GM10248 (cell line): Measurements from ENCODE around the gene FAM240A.

Source experiments
- CTCF ChIA-PET: fragments of 300-600 bp; sonication (Branson Sonifier 250); formaldehyde crosslinking; extraction: SDS; loops from one replicate; lab custom pipeline; 2021; ENCODE audit warnings: antibody characterized with exemption; lab: Yijun Ruan, JAX
- POLR2A ChIA-PET: fragments of 350-650 bp; sonication (Branson Sonifier 250); formaldehyde crosslinking; extraction: SDS; loops from one replicate; lab custom pipeline; 2020; ENCODE audit warnings: antibody characterized with exemption; lab: Yijun Ruan, JAX
- DNase-seq: peaks from one replicate; pipeline ENCODE4 v3.0.0; 2012; ENCODE audit errors: extremely low spot score
- TF ChIP-seq, protein P1 (sequence below): IDR thresholded peaks from 2 replicates; pipeline ENCODE4 v1.5.1; 2012; ENCODE audit warnings: mild to moderate bottlenecking, low read depth; ENCODE audit errors: extremely low read depth, missing control alignments, control extremely low read depth

FAM240A gene

DNA sequence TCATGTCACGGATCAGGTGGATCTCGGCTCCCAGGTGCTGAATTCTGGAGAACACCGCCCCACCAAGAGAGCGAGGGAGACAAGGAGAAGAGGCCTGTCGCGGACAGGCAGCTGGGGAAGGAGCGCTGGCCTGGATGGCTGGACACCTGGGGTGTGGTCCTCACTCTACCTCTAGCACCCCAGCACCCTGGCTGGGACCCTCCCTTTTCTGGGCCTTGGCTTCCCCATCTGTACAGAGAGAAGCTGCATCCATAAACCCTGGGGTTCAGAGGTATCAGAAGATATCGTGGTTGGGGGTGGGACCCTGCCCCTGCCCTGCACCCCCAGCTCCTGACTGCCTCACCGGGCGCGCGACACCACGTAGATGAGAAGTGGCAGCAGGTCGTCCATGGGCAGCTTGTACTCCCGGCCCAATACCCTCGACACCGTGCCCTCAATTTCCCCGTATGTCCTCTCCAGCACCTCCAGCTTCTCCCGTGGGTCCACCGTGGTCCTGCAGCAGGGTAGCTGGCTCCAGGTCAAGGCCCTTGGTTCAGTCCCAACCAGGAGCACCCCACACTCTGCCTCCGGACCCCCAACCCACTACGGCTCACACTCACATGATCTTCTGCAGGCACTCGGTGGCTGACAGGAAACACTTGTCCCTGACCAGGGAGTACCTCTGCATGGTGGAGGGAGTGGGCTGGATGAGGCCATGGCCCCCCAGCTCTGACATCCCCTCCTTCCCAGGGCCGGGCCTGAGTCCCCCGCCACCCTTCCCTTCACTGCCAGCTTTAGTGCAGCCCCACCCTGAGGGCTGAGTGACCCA is 59.4 kb downstream of the FAM240A start:
- no peak for DNase-seq
- ChIA-PET CTCF (interaction anchor here (0.9 to 1.3 kb wide), 2 partner anchors 25 to 47 kb away, joined by 3 read pairs; no protein-coding TSS in a partner anchor), POLR2A (no interaction called here)
- TF ChIP-seq, protein P1, sequence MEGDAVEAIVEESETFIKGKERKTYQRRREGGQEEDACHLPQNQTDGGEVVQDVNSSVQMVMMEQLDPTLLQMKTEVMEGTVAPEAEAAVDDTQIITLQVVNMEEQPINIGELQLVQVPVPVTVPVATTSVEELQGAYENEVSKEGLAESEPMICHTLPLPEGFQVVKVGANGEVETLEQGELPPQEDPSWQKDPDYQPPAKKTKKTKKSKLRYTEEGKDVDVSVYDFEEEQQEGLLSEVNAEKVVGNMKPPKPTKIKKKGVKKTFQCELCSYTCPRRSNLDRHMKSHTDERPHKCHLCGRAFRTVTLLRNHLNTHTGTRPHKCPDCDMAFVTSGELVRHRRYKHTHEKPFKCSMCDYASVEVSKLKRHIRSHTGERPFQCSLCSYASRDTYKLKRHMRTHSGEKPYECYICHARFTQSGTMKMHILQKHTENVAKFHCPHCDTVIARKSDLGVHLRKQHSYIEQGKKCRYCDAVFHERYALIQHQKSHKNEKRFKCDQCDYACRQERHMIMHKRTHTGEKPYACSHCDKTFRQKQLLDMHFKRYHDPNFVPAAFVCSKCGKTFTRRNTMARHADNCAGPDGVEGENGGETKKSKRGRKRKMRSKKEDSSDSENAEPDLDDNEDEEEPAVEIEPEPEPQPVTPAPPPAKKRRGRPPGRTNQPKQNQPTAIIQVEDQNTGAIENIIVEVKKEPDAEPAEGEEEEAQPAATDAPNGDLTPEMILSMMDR = no peak

DNA sequence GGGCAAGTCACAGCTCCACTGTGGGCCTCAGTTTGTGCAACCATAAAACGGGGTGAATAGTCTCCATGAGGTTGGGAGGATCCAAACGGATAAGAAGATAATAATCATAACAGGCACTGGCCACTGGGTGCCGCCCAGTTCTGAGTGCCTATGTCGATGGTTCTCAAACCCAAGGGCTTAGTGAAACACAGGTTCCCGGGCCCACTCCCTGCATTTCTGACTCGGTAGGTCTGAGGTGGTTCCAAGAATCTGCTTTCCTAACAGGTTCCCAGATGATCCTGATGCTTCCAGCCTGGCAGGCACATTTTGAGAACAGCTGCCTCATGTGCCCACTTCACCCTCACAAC is 60.0 kb downstream of the FAM240A start:
- ChIA-PET CTCF (interaction anchor here (1.3 kb wide), 1 partner anchor 47 kb away, joined by 3 read pairs; no protein-coding TSS in a partner anchor), POLR2A (no interaction called here)
- TF ChIP-seq, protein P1 = no peak
- no peak for DNase-seq

DNA sequence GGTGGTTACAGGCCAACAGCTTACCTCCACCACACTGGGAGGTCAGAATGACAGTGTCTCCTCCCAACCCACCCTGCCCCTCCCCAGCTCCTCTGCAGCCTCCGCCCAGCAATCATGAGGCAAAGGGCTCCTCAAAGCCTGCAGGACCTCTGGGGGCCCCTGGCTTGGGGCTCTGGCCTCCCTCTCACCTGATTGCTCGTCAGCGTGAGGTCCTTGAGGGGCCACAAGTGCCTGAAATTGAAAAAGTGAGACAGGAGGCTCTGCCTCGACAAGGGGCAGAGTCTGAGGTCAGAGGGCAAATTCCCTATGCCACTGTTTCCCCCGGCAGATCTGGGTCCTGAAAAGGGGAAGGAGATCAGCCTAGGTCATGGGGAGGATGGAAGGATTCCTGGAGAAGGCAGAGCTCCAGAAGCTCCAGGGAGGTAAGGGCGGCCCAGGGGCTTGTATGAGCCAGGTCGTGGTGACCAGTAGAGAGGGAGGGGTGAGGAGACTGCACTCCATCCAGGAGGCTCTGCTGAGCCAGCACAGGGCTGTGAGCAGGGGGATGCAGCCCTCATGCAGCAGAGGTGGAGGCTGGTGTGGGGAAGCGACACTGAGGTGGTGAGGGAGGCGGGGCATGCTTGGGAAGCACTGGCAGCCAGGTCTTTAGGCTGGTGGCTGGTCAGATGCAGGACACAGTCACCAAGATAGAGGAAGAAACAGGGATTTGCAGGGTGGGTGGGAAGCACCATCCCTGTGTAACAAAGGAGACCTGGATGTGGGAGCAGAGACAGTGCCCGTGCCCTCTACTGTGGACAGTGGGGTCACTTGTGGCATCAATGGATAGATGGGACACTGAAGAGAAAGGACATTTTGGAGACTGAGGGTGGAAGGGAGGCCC is 61.1 kb downstream of the FAM240A start:
- POLR2A ChIA-PET = no interaction called here

DNA sequence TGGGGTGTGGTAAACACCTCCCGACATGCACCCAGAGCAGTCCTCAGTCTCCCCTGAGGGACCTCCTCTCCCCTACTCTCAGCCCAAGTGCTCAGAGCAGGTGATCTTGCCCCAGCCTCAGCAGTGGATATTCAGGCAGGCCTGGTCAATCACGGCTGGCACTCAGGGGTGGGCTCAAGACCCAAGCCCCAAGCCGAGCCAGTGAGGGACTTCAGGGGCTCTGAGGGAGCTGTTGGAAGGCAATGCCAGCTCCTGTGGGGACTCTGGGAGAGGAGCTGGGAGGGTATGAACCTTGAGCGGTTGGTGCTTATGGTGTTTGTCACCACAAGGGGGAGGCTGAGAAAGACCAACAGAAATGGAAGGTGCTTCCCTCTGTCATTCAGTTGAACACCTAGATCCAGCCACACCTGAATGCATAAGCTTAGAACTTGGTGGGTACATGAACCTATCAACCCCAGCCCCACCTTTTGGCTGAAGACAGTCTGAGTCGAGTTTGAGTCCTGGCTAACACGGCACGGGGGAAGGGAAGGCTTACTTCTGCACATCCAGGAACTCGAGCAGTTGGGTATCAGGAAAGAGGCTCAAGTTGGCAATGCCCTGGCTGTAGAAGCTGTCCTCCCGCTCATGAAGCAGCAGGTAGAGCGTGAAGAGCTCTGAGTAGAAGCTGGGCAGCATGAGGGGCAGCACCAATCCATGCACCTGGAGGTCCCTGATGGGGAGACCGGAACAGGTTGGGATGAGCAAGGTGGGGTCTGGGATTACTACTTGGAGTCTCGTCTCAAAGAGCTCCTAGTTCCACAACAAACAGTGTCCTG is 61.9 kb downstream of the FAM240A start:
- DNase-seq = no peak
- CTCF ChIA-PET = interaction anchor here (0.6 to 1.5 kb wide), 2 partner anchors 11 to 22 kb away, joined by 3 read pairs; no protein-coding TSS in a partner anchor
- POLR2A ChIA-PET = no interaction called here
- TF ChIP-seq, protein P1 = no peak

More for the DNA sequence above, 61.1 kb downstream of the FAM240A start:
- no peak for DNase-seq
- CTCF ChIA-PET = interaction anchor here (1.5 kb wide), 1 partner anchor 11 kb away, joined by 3 read pairs; no protein-coding TSS in a partner anchor
- TF ChIP-seq, protein P1 = no peak

DNA sequence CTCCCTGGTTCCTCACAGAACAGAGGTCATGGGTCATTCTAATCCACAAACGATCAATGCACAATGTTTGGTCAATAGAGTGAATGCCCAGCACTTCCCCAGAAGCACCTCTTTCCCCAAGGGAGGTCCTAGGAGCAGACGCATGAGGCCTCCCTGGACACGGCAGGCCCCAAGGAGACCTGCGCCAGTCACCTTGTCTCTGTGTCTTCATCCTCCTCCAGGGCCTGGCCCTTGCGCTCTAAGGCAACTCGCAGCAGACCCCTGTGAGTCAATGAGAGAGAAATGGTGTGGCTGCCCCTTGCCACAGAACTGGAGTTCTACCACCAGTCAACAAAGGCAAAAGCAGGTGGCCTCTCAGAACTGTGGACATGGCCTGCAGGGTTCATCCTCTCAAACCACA is 63.1 kb downstream of the FAM240A start:
- POLR2A ChIA-PET = no interaction called here
- CTCF ChIA-PET = interaction anchor here (1.4 kb wide), 1 partner anchor 15 kb away, joined by 3 read pairs; no protein-coding TSS in a partner anchor
- TF ChIP-seq, protein P1 = no peak
- DNase-seq = no peak
